NOMO-1 (cell line): Measurements from ENCODE around the gene MCM9.
A peak's percentile ranks its signal among the peaks of the same experiment; 100 is the strongest.

Experiments
- DNase-seq, 2 experiments: peaks; one replicate each; lab custom pipeline; 2025; ENCODE audit not compliant: unreplicated experiment in 2 of 2; lab: John Stamatoyannopoulos, UW

Gene MCM9

DNA sequence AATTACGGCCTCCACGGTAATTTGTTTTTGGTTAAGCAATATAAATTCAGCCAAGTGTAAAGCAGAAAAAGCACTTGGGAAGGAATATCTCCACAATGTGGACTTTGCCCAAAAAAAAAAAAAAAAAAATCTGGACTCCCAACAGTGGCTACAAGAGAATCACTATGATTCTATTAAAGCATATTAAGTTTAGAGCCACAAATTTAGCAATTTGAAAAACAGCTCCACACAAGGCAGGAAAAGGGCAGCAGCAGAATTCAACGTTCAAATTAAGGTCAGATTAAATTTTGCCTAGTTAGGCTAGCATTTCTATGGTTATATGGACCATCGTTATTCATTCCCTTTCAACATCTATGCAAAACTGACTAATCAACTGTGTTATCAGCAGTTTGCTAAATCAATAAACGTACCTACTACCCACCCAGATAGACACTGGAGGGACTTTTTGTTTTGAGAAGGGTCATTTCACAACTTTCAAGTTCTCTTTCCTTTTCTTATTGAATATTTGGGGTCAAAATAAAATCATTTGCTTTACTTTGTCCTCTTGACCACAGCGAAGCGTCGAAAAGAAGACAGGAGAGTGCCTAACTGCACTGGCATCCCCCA, 1.0 kb downstream of the MCM9 start:
- DNase-seq: peak in 1 of 2 experiments; percentile 52

DNA sequence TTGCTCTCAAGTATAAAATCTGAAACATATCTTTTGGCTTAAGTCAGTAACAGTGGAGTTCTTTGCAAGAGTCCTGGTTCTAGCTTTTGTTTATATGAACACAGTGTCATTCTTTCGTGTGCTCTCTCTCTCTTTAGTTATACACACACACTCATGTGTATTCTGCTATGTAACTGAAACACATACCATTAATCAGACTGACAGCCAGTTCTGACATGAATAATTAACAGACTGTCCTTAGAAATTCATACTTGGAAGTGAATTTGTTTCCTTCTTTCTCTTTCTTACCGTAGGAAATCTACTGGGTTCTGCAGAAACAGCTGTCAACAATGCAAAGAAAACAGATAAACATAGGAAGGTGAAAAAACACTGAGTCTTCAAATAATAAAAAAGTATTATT, 2.5 kb downstream of the MCM9 start:
- no peak for DNase-seq

DNA sequence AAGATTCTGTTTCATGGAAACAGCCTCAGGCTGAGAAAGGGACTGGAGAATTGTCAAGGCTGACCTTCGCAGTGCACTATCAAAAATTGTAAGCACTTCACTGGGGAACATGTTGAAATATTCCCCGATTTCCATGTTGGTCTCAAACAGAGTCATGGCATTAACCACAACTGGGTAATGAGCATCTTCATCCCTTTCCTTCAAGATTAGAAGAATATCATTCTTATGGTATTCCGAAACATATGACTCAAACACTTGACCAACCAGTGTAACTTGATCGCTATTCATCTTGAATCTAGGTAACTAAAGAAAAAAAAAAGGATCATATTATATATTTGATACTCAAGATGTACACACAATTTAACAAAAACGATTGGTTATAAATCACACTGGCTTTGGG, 3.5 kb downstream of the MCM9 start:
- DNase-seq: no peak

DNA sequence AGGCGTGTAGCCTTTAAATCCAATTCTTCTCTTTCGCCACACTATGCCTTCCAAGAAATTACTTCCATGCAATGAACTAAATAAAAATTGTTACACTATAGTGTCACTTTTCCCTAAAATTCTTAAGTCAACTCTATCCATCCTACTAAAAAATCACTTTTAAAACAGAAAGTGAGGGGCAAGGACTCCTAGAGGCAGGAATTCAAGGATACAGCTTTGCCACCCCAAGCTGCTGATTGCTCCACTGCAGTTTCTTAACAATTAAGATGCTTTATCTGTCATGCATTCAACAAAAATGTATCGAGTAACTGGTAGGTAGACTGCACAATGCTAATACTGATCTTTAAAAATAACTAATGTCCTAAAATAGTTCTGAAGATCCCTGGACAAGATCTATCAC, 4.3 kb downstream of the MCM9 start:
- no peak for DNase-seq

DNA sequence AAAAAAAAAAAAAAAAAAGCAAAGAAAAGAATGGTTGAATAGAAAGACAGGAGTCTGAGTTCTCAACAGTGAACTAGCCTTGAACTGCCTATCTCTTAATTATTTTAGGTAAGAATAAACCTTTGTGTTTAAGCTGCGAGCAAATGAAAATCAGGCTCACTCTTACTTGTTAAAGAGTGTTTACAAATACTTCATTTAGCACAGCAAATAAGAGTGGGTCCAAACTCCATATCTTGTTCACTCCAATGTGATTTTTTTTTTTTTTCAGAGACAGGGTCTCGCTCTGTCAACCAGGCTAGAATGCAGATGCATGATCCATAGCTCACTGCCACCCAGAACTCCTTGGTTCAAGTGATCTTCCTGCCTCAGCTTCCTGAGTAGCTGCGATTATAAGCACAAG, 11.9 kb downstream of the MCM9 start:
- DNase-seq: no peak

DNA sequence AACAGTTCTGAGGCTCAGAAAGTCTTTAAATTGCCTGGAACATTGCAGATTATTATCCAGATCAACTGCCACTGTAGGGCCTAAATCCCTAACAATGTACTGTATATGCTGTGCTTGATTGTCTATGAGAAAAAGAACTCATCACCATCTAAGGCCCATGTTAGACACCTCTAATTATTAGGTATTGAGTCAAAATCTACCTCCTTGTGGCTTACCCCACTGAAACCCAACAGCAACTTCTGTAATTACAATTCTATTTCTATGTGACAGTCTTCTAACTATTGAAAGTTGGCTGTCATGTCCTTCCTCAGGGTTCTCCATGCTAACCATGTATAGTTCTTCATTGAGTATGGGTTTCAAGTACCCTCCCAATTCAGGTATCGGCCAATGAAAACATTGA, 13.9 kb downstream of the MCM9 start:
- no peak for DNase-seq

DNA sequence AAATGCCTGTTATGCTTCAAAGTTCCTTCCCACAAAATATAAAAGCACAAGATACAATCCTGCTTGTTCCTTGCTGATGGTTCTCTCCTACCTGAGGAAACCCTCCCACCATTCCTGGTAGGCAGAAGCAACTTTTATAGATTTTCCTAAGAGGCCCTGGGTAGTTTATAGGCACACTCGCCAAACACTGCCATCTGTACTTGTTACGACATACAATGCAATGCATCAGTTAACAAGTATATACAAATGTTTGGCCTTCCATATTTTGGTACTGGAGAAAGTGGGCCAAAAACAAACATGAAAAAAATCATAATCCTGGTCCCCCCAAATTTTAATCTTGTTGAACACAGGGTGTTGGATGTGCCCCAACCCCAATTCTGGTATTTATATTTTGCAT, 16.6 kb downstream of the MCM9 start:
- no peak for DNase-seq

DNA sequence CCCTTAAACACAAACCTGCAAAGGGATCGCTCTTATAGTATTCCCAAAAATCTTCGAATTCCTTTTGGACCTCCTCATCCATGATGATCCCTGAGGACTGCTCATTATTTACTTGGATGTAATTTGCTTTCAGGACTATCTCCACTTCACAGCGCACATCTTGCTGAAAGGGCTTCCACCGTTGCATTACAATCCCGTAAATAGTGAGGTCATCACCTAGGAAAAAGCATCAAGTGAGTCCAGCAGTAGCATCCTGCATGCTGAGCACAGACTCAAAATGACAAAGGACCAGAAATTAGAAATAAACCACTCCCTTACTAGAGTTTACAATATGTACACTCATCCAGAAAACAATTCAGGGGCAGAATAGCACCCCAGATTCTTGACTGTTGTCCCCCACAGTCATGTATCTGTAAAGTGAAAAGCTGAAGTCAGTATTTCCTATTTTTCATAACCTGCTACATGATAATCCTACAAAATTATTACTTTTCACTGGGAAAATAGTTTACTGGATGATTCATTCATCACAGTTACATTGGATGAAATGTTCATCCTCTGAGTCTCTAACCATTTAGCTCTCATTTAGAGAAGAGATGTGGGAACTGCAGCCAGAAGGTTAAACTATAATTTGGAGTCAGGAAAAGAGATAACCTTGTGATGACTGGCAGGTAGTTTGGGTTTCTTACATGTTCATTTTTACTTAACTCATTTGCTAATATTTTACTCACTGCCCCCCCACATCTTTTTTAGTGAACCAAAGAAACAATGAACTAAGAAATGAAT, 17.2 kb downstream of the MCM9 start:
- DNase-seq: no peak

DNA sequence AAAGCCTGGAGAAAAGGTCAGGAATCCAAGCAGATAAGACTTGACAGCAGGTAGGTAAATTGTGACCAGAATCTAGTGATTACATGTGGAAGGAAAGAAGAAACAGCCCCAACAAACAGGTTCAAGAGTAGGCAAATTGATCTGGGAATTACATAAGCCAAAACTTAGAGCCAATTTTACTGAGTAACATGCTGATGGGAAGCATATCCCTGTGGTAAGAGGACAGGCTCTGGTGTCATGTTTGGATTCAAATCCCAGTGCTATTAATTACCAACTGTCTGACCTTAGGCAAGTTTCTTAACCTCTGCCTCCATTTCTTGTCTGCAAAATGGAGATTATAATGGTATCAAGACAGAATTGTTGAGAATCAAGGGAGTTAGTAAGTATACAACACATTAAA, 20.4 kb downstream of the MCM9 start:
- no peak for DNase-seq

DNA sequence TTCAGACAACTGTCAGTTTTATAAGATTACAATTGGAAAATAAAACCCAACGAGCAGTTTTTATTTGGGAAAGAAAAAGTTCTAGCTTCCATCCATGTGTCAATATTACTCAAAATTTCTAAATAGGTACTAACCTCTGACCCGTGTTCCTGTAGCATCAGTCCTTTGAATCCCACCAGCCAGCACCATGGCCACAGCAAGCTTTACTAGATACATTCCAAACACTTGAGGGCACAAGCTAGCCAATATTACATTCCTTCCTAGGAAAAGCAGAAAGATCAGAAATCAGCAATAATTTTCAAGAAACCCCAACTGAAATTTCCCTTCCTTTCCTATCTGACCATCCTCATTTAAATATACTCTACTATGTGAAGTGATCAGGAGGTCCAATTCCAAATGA, 21.8 kb downstream of the MCM9 start:
- DNase-seq: no peak

DNA sequence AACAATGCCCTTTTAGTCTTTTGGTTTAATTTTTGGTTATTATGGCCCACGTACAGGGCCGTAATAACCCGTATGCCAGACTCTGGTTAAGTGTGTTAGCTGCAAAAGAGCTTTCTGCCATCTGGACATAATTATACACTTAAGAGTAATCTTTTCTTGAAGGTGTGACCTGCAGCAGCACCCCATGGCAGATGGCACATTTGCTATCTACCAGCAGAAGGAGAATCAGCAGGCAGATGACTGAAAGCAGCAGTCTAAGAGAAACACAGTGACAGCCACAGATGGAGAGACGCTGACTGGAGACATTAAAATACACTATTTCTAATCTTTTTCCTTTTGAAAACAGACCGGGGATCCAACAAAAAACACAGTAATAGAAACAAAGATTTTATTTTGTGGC, 22.3 kb downstream of the MCM9 start:
- DNase-seq: no peak

DNA sequence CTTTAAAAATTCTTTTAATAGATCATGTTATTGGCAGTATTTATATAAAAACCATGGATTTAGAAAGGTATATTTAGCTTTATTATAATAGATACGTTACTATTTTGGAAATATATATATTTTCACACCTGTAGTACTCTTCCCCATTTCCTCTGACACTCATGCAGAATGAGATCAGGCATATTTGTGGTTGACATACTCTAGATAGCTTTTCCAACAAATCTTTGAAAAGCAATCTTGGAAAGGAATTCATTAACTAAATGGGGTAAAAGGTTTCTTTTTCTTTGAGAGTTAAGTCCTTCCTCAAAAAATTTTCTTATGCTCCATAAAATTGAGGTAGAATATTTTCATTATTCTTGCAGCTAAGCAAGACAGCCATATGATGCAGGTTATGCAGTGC, 26.5 kb downstream of the MCM9 start:
- no peak for DNase-seq

DNA sequence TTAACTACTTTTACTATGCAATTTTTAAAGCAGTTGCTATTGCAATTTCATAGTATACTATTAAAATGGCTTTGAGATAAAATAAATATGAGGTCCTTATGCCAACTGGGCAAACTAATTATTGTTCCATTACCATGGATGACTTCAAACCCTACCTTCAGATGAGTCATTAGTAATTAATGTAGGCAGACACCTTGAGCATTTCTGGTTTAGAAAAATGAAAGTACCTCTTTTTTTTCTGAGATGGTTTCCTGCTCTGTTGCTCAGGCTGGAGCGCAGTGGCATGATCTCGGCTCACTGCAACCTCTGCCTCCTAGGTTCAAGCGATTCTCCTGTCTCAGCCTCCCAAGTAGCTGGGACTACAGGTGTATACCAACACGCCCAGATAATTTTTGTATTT, 29.1 kb downstream of the MCM9 start:
- no peak for DNase-seq

DNA sequence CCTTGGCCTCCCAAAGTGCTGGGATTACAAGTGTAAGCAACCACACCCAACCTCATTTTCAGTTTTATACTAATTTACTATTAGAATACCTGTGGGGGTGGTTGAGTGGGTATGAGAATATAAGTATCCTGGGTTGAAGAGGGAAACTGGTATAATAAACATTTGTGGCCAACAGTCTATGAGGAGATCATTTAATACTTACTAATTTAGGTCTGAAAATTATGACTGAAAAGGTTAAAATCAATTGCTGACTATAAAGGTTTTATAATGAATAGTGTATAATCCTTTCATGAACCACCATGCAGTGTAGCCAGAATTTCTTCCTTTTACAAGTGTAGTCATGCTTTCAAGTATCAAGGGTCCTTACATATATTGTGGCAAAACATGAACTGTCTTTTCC, 29.9 kb downstream of the MCM9 start:
- DNase-seq: no peak

DNA sequence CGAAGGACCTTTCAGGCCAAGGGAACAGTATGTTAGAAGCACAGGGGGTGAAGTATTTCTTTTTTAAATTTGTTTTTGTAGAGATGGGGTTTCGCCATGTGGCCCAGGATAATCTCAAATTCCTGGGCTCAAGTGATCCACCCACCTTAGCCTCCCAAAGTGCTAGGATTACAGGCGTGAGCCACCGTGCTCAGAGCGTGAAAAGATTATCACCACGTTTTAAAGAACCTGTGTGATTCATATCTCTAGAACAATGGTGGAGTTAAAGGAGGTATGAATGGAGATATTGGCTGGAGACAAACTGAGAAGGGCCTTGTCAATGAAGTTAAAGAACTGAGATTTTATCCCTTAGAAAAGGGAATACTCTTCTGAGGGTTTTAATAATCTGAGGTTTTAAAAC, 31.3 kb downstream of the MCM9 start:
- DNase-seq: no peak

DNA sequence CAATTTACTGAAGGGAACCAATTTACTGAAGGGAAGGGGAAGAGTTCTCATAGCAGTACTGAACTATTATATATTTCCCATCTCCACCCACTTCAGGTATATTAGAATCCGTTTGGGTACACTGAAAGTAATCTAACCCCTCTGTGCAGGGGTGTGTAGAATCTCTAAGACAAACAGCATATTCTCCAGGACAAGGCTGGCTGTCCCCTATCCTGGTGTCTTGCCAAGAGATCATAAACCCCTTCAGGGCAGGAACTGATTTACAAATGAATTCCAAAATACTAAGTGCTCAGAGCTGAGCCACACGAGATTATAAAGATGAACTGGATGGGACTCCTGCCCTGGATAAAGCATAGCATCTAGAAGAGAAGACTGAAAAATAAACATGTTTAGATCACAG, 31.8 kb downstream of the MCM9 start:
- no peak for DNase-seq

DNA sequence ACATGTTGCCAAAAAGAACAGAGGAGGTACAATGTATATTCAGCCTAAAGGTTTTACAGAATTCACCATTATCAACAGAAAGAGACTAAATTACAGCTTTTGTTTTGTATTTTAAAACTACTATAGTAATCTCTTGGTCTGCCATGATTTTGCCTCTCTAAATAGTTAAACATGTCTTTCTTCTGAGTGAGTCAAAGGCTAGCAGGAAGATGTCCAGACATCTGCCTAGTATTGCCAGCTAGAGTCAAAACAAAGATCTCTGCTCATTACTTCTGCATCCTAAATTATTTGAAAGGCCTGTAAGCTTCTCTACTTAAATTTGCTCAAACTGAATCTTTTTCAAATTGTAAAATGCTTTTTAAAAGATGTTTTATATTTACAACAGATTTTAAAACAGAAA, 32.2 kb downstream of the MCM9 start:
- no peak for DNase-seq

DNA sequence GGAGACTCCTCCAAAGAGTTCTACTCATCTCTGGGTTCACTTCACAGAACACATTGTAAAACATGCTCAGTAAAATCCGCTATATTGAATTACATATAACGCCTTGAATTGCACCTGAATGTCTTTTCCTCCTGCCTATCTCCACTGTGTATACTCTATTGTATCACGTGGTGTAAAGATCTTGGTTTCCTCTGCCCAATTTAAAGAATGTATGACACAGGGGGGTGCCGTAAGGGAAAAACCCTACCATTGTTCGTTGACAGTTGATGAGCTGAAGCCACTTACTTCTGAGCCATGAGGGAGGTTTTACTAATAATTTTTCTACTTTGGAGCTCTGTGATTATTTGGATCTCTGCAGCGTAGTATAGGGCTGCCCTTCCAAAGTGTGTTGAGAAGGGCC, 35.0 kb downstream of the MCM9 start:
- no peak for DNase-seq

DNA sequence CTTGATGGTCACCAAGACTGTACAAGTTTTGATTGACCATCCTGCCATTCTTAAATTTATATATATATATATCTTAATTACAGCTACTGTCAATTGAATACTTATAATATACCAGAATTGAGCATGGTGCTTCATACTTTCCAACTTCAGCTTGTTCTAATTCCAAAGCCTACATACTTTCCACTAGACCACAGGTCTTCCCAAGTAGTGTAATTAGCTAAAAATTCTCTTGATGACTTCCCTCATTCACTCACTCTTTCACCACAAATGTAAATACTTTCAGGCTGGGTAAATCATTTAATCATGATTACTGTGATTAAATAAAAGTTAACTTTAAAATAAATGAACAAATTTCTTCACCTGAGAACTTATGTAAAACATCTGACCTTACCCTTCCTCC, 37.6 kb downstream of the MCM9 start:
- no peak for DNase-seq

DNA sequence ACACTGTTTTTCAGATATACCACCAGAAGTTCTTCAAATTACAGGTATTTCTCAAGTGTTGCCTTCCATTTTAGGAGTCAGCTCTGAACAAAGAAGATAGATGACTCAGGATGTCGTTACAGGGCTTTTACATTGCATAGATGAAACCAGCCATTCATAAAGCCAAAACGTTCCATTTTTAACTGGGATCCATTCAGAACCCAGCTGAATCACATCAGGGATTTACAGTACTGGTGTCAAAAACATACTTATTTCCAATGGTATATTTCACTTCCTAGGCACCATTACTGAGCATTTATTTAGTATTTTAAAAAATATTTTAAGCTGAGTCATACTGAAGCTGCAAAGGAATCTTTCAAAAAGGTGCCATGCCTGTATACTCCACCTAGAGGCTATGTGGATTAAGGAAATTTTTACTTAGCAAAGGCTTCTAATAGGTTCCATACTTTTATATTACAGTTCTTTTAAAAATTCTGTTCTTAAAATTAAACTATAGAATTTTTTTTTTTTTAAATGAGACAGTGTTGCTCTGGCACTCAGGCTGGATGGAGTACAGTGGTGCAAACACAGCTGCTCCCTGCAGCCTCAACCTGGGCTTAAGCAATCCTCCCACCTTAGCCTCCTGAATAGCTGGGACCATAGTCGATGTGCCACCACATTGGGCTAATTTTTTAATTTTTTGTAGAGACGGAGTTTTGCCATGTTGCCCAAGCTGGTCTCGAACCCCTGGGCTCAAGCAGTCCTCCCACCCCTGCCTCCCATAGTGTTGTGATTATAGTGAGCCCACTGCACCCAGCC, 38.4 kb downstream of the MCM9 start:
- DNase-seq: peak; percentile 40 to 66

DNA sequence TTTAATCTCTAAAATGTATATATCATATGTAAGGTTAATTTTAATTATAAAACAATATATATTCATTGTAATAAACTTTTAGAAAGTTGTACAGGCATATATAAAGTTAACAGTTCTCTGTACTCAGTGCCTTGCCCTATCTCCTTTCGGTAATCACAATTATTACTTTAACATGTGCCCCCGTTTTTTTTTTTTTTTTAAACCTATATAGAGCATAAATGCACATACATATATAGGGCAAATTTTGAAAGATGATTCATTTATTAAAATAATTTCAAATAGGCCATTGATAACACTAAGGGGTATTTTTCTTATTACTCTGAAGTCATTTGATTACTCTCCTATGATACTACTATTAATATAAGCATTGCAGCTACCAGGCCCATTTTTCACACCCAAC, 39.1 kb downstream of the MCM9 start:
- DNase-seq: no peak

DNA sequence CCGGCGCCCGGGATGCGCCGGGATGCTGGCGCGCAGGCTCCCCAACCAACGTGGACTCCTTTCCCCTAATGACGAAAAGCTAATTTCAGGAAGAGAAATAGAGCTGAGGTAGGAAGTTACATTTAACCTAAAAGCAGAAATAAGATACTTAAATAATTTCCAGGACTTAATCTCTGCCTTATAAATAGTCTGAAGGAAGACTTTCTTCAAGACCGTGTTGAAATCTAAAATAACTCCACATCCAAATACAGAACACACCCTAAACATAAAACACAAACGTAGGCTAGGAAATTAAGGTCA, 39.7 kb downstream of the MCM9 start:
- peak in 1 of 2 experiments; percentile 33 for DNase-seq
